ENCODE data around the gene MAML2. TPM values are rescaled to one million over a fixed set of nuclear protein-coding genes. Genes with fewer than 3 reads are reported as not detected.

Gene MAML2
- total and polyA plus RNA-seq, 2 experiments from 2014 or later: 2.0 to 7.1 TPM

- peak; percentile 57 for DNase-seq (ENCODE audit: low spot score)
- TF ChIP-seq ETS1 (IDR thresholded peaks at IDR 0.05) (no peak), REST (IDR thresholded peaks at IDR 0.05; ENCODE audit: unreplicated experiment) (no peak), ZNF331 (CRISPR knock-in tag; IDR thresholded peaks at IDR 0.05; ENCODE audit: low read depth) (no peak), EZH2phosphoT487 (IDR thresholded peaks at IDR 0.05; ENCODE audit: unreplicated experiment) (no peak), STAT1 (IDR thresholded peaks at IDR 0.05; ENCODE audit: unreplicated experiment) (no peak)
- Histone ChIP-seq H3K9me2 (ENCODE audit: insufficient read depth) (no peaks in the 10 kb centered on the region), H3K4me2 (peak overlapping the region; percentile 10; the same call in 1 of the 2 replicates), H2AFZ (no peak overlapping the region), H4K20me1 (replicated peaks; ENCODE audit: insufficient read depth) (no peaks in the 10 kb centered on the region), H3K4me1 (ENCODE audit: insufficient read depth) (peaks cover 20% of the 10 kb centered on the region), H3K27ac (ENCODE audit: low read depth) (peak overlapping the region; percentile 21), H3K4me3 (no peak overlapping the region), H3K27me3 (ENCODE audit: insufficient read depth) (no peaks in the 10 kb centered on the region), H3K36me3 (ENCODE audit: insufficient read depth) (no peaks in the 10 kb centered on the region), H3K79me2 (replicated peaks; ENCODE audit: insufficient read depth) (no peaks in the 10 kb centered on the region), H3F3A (replicated peaks; ENCODE audit: low read depth) (no peaks in the 10 kb centered on the region)
- Mint-ChIP-seq H3K36me3 (ENCODE audit: low read depth) (peaks cover 11% of the 10 kb centered on the region), H3K4me3 (no peak overlapping the region), H3K27ac (peak overlapping the region; percentile 61; the same call in 1 of the 2 replicates), H3K27me3 (ENCODE audit: insufficient read depth, low read depth, poor library complexity) (no peaks in the 10 kb centered on the region), H3K9me3 (peaks cover 11% of the 10 kb centered on the region), H3K4me1 (peaks cover 10% of the 10 kb centered on the region; the same call in 2 of the 3 replicates)
- ATAC-seq: peak; percentile 48; the same call in 2 of the 3 replicates
Measured at GRCh38 chr11:96272529-96273222, 70.3 kb downstream of the MAML2 start.

- Histone ChIP-seq H3K36me3 (ENCODE audit: insufficient read depth) (no peaks in the 10 kb centered on the region), H2AFZ (no peak overlapping the region), H3K9me2 (ENCODE audit: insufficient read depth) (no peaks in the 10 kb centered on the region), H3K4me2 (no peak overlapping the region), H4K20me1 (replicated peaks; ENCODE audit: insufficient read depth) (no peaks in the 10 kb centered on the region), H3K27me3 (ENCODE audit: insufficient read depth) (no peaks in the 10 kb centered on the region), H3K79me2 (replicated peaks; ENCODE audit: insufficient read depth) (no peaks in the 10 kb centered on the region), H3F3A (replicated peaks; ENCODE audit: low read depth) (no peaks in the 10 kb centered on the region), H3K4me1 (ENCODE audit: insufficient read depth) (peaks cover 25% of the 10 kb centered on the region), H3K27ac (ENCODE audit: low read depth) (peak overlapping the region; percentile 21; the same call in 1 of the 2 replicates), H3K4me3 (no peak overlapping the region)
- peak; percentile 30 for DNase-seq (ENCODE audit: low spot score)
- Mint-ChIP-seq H3K9me3 (peaks cover 11% of the 10 kb centered on the region), H3K27me3 (ENCODE audit: insufficient read depth, low read depth, poor library complexity) (no peaks in the 10 kb centered on the region), H3K4me1 (peaks cover 17% of the 10 kb centered on the region), H3K36me3 (ENCODE audit: low read depth) (peaks cover 11% of the 10 kb centered on the region), H3K27ac (no peak overlapping the region; the same call in 1 of the 2 replicates), H3K4me3 (no peak overlapping the region)
- ATAC-seq: no peak
- TF ChIP-seq ETS1 (IDR thresholded peaks at IDR 0.05) (no peak), CREB1 (CRISPR knock-in tag; IDR thresholded peaks at IDR 0.05; ENCODE audit: low read depth) (no peak), ZNF331 (CRISPR knock-in tag; IDR thresholded peaks at IDR 0.05; ENCODE audit: low read depth) (no peak), JUNB (IDR thresholded peaks at IDR 0.05; ENCODE audit: unreplicated experiment) (no peak), EZH2phosphoT487 (IDR thresholded peaks at IDR 0.05; ENCODE audit: unreplicated experiment) (no peak), POLR2AphosphoS5 (IDR thresholded peaks at IDR 0.05; ENCODE audit: low read depth) (no peak), NANOG (IDR thresholded peaks at IDR 0.05; ENCODE audit: borderline replicate concordance) (no peak)
Measured at GRCh38 chr11:96271777-96272176, 71.2 kb downstream of the MAML2 start.

All from GM23338 (cell line).